Renal cortex interstitium (tissue), 11 donors: Measurements from ENCODE around the gene SPTLC2. TPM values are rescaled to one million over a fixed set of nuclear protein-coding genes. Genes with fewer than 3 reads are reported as not detected.

Experiments used
- DNase-seq, 11 donors: peaks; one replicate each; pipeline ENCODE4 v3.0.0-alpha.2; 2013; ENCODE audit warnings: low read depth in 9 of 11, low spot score in 4 of 11; ENCODE audit errors: extremely low read depth in 1 of 11
- polyA plus RNA-seq, 3 donors: library from polyadenylated mRNA; unstranded; fragments of 120-200 nt; gene quantifications; one replicate each; pipeline ENCODE4 v1.2.1, GENCODE V29; 2013; ENCODE audit not compliant: insufficient read length in 3 of 3

SPTLC2 gene
- polyA plus RNA-seq, 3 donors = 61.8 to 71.8 (median 71.7) TPM

DNA sequence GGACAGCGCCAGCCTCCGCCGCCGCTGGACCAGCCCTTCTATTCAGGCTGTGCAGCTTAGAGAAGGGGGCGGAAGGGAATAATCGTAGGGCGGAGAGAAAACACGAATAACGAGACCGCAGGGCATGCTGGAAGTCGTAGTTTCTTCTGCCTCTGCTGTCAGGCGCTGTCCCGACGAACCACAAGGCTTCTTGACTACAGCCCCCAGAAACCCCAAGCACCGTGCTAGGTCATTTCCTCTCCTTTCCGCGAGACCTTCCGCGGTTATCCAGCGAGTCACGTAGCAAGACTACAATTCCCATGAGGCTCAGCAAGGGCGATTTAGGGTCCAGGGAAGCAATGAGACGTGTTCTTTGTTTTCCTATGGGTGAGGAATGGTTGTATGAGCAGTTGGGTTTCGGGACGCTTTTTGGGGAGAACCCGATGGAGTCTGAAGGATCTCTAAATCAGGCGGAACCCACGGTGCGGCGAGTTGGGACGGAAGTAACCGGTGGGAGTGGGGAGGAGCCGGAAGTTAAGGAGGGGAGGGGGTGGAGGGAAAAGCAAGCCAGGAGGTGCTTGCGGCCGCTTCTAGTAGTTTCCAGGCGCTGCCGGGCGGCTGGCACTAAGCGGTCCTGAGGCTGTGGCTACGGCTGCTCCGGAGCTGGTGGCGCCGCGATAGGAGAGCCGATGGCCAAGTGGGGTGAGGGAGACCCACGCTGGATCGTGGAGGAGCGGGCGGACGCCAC is 158.8 kb downstream of the SPTLC2 start, which contains the start of the genes AHSA1 and VIPAS39:
Gene AHSA1, plus strand, starts transcription at position 572 of the 727 bp plus-strand sequence. Its CDS starts 97 bp downstream, at position 669.
Gene VIPAS39, minus strand, starts transcription at position 80 of the 727 bp plus-strand sequence. CDS start 3,499 bp downstream, outside the sequence.
- peak; percentile 93 to 99 (median 98) for DNase-seq

DNA sequence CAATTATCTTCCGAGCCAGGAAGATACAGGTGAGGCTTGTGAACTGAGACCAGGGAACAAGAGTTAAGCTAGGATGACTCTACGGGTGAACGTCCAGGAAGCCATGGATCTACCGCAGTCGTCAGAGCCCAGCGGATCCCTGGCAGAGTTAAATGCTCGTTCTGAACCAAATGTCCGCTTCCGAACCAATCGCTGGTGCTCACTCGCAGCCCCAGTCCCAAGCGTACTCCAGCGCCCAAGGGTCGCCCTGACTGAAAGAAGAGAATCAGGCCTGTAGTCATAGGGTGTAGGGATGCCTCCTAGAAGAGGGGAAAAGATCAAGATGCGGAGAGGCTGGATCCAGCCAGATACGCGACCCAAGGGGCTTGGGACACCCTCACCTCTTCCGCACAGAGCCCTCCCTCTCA is 159.3 kb downstream of the SPTLC2 start:
- no peak for DNase-seq

Other genes starting within 250 kb of the SPTLC2 start
- gene TMED8, start 239.5 kb downstream of the SPTLC2 start, polyA plus RNA-seq = 10 to 100 TPM; 20.0 to 25.4 (median 23.6) TPM
- gene SAMD15, start 239.3 kb downstream of the SPTLC2 start, polyA plus RNA-seq = 10 to 100 TPM in 1 of 3 donors, 1 to 10 TPM in 2; 7.6 to 10.3 (median 9.0) TPM
- 1 to 10 TPM; 2.3 to 3.5 (median 2.9) TPM for gene NOXRED1, start 193.1 kb downstream of the SPTLC2 start, polyA plus RNA-seq
- 10 to 100 TPM; 29.0 to 30.4 (median 30.4) TPM for gene VIPAS39, start 159.0 kb downstream of the SPTLC2 start, polyA plus RNA-seq
- gene AHSA1, start 158.5 kb downstream of the SPTLC2 start, polyA plus RNA-seq = 100 to 1,000 TPM; 162 to 217 (median 215) TPM
- 1 to 10 TPM; 1.3 to 3.6 (median 1.8) TPM for gene ISM2, start 117.8 kb downstream of the SPTLC2 start, polyA plus RNA-seq
- 10 to 100 TPM; 14.5 to 18.6 (median 17.3) TPM for gene ALKBH1, start 91.4 kb upstream of the SPTLC2 start, polyA plus RNA-seq
- gene SLIRP, start 91.5 kb upstream of the SPTLC2 start, polyA plus RNA-seq = 100 to 1,000 TPM in 2 of 3 donors, 10 to 100 TPM in 1; 97.3 to 112 (median 108) TPM
- 100 to 1,000 TPM in 1 of 3 donors, 10 to 100 TPM in 2; 79.0 to 102 (median 81.9) TPM for gene SNW1, start 144.5 kb upstream of the SPTLC2 start, polyA plus RNA-seq
- gene ADCK1, start 183.5 kb upstream of the SPTLC2 start, polyA plus RNA-seq = 10 to 100 TPM in 1 of 3 donors, 1 to 10 TPM in 2; 9.0 to 11.3 (median 9.0) TPM